GM12878 (cell line): ENCODE data around the gene BNIP5. TPM values are rescaled to one million over a fixed set of nuclear protein-coding genes. Genes with fewer than 3 reads are reported as not detected.
A peak's percentile ranks its signal among the peaks of the same experiment; 100 is the strongest.

ENCODE experiments used
- BMI1 ChIP-seq: fragments of 450-650 bp; IDR thresholded peaks from 2 replicates; pipeline ENCODE4 v1.6.1; 2016; ENCODE audit warnings: mild to moderate bottlenecking, moderate library complexity, borderline replicate concordance
- CBX3 ChIP-seq: fragments of 200-600 bp; sonication (generic); IDR thresholded peaks from 2 replicates; pipeline ENCODE4 v1.6.1; 2016; ENCODE audit warnings: low read depth, borderline replicate concordance
- CREM ChIP-seq: IDR thresholded peaks from 2 replicates; pipeline ENCODE4 v1.6.1; 2014; ENCODE audit warnings: antibody characterized with exemption, low read depth
- EED ChIP-seq: sonication (generic); IDR thresholded peaks from 2 replicates; pipeline ENCODE4 v1.6.1; 2016; ENCODE audit warnings: antibody characterized with exemption, low read depth
- HDGF ChIP-seq: fragments of 450-650 bp; IDR thresholded peaks from 2 replicates; pipeline ENCODE4 v1.6.1; 2016; ENCODE audit warnings: antibody characterized with exemption
- KDM1A ChIP-seq: fragments of 200-600 bp; sonication (generic); IDR thresholded peaks from 2 replicates; pipeline ENCODE4 v1.6.1; 2016; ENCODE audit warnings: borderline replicate concordance
- NFIC ChIP-seq: IDR thresholded peaks from 2 replicates; pipeline ENCODE4 v1.6.1; 2012; ENCODE audit warnings: low read depth, mild to moderate bottlenecking, inconsistent platforms, low read length, moderate library complexity
- NR2C2 ChIP-seq: IDR thresholded peaks from 2 replicates; pipeline ENCODE4 v1.6.1; 2011; ENCODE audit warnings: borderline replicate concordance, low read depth; ENCODE audit not compliant: control insufficient read depth, insufficient read length
- RAD21 ChIP-seq: IDR thresholded peaks from 2 replicates; pipeline ENCODE4 v1.6.1; 2011; ENCODE audit warnings: mild to moderate bottlenecking, low read depth, low read length, moderate library complexity; ENCODE audit not compliant: insufficient read depth
- RCOR1 ChIP-seq: conservative IDR thresholded peaks from 2 replicates; pipeline ENCODE4 v1.6.1; 2012; ENCODE audit warnings: low read depth, low read length, improper control_type of control experiment
- SIX5 ChIP-seq: IDR thresholded peaks from 2 replicates; pipeline ENCODE4 v1.6.1; 2011; ENCODE audit warnings: mild to moderate bottlenecking, low read depth, low read length, moderate library complexity; ENCODE audit not compliant: severe bottlenecking
- SMC3 ChIP-seq: IDR thresholded peaks from 2 replicates; pipeline ENCODE4 v1.6.1; 2011; ENCODE audit warnings: low read length, improper control_type of control experiment, borderline replicate concordance
- SP1 ChIP-seq: IDR thresholded peaks from one replicate; pipeline ENCODE4 v1.6.1; 2011; ENCODE audit warnings: low read depth, low read length
- TCF12 ChIP-seq: IDR thresholded peaks from 2 replicates; pipeline ENCODE4 v1.6.1; 2011; ENCODE audit warnings: low read depth, mild to moderate bottlenecking, low read length
- ZBED1 ChIP-seq: IDR thresholded peaks from 2 replicates; pipeline ENCODE4 v1.6.1; 2016; ENCODE audit warnings: borderline replicate concordance
- ZNF217 ChIP-seq: fragments of 450-650 bp; IDR thresholded peaks from 2 replicates; pipeline ENCODE4 v1.6.1; 2017; ENCODE audit warnings: antibody characterized with exemption, mild to moderate bottlenecking
- ZNF24 ChIP-seq: fragments of 450-650 bp; IDR thresholded peaks from 2 replicates; pipeline ENCODE4 v1.6.1; 2017; ENCODE audit warnings: antibody characterized with exemption, mild to moderate bottlenecking
- ZNF384 ChIP-seq: IDR thresholded peaks from 2 replicates; pipeline ENCODE4 v1.6.1; 2012; ENCODE audit warnings: low read depth, mild to moderate bottlenecking, low read length, improper control_type of control experiment, borderline replicate concordance
- ZNF622 ChIP-seq: fragments of 450-650 bp; IDR thresholded peaks from 2 replicates; pipeline ENCODE4 v1.6.1; 2017; ENCODE audit warnings: mild to moderate bottlenecking, inconsistent platforms
- polyA plus RNA-seq, 11 experiments: library from polyadenylated mRNA; depleted of rRNA in 4 of 11; unstranded in 6 of 11; stranded (reverse) in 5 of 11; fragments of >200 nt; fragmentation: Nextera tagmentation in 4 of 11; fragmentation: Illumina TruSeq in 1 of 11; extraction: Ambion mirVana in 4 of 11; extraction: Trizol in 1 of 11; gene quantifications; 1 replicate in 1 of 11; 2 replicates in 10 of 11; pipeline versions ENCODE4 v1.2.1 to v1.2.3, GENCODE V29; 2011 to 2016; ENCODE audit warnings: inconsistent platforms in 2 of 11, missing spikeins in 2 of 11, low read depth in 1 of 11
- total RNA-seq, 4 experiments: library from RNA; depleted of rRNA in 3 of 4; stranded (reverse); fragments of >200 nt in 3 of 4; fragmentation: Illumina TruSeq in 1 of 4; extraction: Trizol in 1 of 4; gene quantifications; 2 replicates each; pipeline versions ENCODE4 v1.2.1 to v1.2.3, GENCODE V29; 2013 to 2021
- TF ChIP-seq, protein P1 (sequence below): IDR thresholded peaks from 2 replicates; pipeline ENCODE4 v1.6.1; 2012; ENCODE audit warnings: mild to moderate bottlenecking, low read depth, low read length
- TF ChIP-seq, protein P2 (sequence below), 3 experiments: IDR thresholded peaks in 2 of 3; conservative IDR thresholded peaks in 1 of 3; 2 replicates each; pipeline ENCODE4 v1.5.1; 2011; ENCODE audit warnings: low read depth in 3 of 3, low read length in 3 of 3, mild to moderate bottlenecking in 3 of 3, control low read depth in 2 of 3, moderate library complexity in 2 of 3, inconsistent platforms in 1 of 3, mixed read lengths in 1 of 3; ENCODE audit not compliant: control insufficient read depth in 2 of 3, insufficient read depth in 1 of 3; ENCODE audit errors: extremely low read depth in 1 of 3
- TF ChIP-seq, protein P3 (sequence below): IDR thresholded peaks from 2 replicates; pipeline ENCODE4 v1.6.1; 2012; ENCODE audit warnings: low read depth, low read length, improper control_type of control experiment
- TF ChIP-seq, protein P4 (sequence below): IDR thresholded peaks from 2 replicates; pipeline ENCODE4 v1.6.1; 2011; ENCODE audit warnings: low read depth, low read length, improper control_type of control experiment, borderline replicate concordance
- TF ChIP-seq, protein P5 (sequence below): IDR thresholded peaks from 2 replicates; pipeline ENCODE4 v1.6.1; 2011; ENCODE audit warnings: low read depth, mild to moderate bottlenecking, low read length, moderate library complexity, borderline replicate concordance; ENCODE audit errors: extremely low read depth

The BNIP5 gene
- total and polyA plus RNA-seq, 10 of the 15 experiments (the other 5 are each of a cell fraction or from before 2014, with no cell fraction given) = 0.02 to 0.68 (median 0.05) TPM; not detected in 2

DNA sequence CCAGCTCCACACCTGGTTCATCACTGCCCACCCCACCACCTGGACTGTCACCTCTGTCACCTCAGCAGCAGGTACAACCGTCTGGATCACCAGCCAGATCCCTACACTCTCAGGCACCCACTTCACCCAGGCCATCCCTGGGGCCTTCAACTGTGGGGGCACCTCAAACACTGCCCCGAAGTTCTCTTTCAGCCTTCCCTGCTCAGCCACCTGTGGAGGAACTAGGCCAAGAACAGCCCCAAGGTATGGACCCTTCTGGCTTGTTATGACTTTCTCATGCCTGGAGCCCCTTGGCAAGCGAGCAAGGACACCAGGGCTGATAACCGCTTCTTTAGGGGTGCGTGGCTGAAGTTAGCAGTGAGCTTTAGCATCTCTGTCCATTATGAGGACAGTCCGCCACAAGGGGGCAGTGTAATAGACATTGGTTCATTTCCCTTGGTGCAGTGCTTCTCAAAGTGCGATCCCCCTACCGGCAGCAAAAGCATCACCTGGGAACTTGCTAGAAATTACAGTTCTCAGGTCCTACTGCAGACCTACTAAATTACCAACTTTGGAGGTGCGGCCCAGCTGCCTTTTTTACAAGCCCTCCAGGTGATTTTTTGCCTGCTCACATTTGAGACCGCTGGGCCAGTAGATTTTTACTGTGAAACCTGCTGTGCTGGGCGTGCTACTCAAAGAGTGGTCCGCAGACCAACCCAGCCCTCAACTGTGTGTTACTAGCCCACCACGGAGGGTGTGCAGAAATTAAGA, 34.3 kb downstream of the BNIP5 start (continued):
- TF ChIP-seq, protein P1, sequence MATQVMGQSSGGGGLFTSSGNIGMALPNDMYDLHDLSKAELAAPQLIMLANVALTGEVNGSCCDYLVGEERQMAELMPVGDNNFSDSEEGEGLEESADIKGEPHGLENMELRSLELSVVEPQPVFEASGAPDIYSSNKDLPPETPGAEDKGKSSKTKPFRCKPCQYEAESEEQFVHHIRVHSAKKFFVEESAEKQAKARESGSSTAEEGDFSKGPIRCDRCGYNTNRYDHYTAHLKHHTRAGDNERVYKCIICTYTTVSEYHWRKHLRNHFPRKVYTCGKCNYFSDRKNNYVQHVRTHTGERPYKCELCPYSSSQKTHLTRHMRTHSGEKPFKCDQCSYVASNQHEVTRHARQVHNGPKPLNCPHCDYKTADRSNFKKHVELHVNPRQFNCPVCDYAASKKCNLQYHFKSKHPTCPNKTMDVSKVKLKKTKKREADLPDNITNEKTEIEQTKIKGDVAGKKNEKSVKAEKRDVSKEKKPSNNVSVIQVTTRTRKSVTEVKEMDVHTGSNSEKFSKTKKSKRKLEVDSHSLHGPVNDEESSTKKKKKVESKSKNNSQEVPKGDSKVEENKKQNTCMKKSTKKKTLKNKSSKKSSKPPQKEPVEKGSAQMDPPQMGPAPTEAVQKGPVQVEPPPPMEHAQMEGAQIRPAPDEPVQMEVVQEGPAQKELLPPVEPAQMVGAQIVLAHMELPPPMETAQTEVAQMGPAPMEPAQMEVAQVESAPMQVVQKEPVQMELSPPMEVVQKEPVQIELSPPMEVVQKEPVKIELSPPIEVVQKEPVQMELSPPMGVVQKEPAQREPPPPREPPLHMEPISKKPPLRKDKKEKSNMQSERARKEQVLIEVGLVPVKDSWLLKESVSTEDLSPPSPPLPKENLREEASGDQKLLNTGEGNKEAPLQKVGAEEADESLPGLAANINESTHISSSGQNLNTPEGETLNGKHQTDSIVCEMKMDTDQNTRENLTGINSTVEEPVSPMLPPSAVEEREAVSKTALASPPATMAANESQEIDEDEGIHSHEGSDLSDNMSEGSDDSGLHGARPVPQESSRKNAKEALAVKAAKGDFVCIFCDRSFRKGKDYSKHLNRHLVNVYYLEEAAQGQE = no peak
- TF ChIP-seq RAD21 = peak; percentile 75
- no peak for TF ChIP-seq RCOR1
- TF ChIP-seq BMI1 = no peak
- TF ChIP-seq SMC3 = peak; percentile 95
- TF ChIP-seq ZNF622 = no peak
- TF ChIP-seq CREM = peak; percentile 52
- TF ChIP-seq KDM1A = no peak
- TF ChIP-seq, protein P2, sequence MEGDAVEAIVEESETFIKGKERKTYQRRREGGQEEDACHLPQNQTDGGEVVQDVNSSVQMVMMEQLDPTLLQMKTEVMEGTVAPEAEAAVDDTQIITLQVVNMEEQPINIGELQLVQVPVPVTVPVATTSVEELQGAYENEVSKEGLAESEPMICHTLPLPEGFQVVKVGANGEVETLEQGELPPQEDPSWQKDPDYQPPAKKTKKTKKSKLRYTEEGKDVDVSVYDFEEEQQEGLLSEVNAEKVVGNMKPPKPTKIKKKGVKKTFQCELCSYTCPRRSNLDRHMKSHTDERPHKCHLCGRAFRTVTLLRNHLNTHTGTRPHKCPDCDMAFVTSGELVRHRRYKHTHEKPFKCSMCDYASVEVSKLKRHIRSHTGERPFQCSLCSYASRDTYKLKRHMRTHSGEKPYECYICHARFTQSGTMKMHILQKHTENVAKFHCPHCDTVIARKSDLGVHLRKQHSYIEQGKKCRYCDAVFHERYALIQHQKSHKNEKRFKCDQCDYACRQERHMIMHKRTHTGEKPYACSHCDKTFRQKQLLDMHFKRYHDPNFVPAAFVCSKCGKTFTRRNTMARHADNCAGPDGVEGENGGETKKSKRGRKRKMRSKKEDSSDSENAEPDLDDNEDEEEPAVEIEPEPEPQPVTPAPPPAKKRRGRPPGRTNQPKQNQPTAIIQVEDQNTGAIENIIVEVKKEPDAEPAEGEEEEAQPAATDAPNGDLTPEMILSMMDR (IDR thresholded peaks at IDR 0.05 in 2 of 3, conservative IDR thresholded peaks at IDR 0.05 in 1 of 3; ENCODE audit: control insufficient read depth in 2 of 3, extremely low read depth in 1 of 3, insufficient read depth in 1 of 3, low read depth in 3 of 3, low read length in 3 of 3) = peak; percentile 88 to 98 (median 98)
- no peak for TF ChIP-seq SIX5
- no peak for TF ChIP-seq NFIC
- no peak for TF ChIP-seq HDGF
- no peak for TF ChIP-seq ZNF217
- TF ChIP-seq, protein P3, sequence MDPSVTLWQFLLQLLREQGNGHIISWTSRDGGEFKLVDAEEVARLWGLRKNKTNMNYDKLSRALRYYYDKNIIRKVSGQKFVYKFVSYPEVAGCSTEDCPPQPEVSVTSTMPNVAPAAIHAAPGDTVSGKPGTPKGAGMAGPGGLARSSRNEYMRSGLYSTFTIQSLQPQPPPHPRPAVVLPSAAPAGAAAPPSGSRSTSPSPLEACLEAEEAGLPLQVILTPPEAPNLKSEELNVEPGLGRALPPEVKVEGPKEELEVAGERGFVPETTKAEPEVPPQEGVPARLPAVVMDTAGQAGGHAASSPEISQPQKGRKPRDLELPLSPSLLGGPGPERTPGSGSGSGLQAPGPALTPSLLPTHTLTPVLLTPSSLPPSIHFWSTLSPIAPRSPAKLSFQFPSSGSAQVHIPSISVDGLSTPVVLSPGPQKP = no peak
- TF ChIP-seq CBX3 = no peak
- no peak for TF ChIP-seq EED
- TF ChIP-seq, protein P4, sequence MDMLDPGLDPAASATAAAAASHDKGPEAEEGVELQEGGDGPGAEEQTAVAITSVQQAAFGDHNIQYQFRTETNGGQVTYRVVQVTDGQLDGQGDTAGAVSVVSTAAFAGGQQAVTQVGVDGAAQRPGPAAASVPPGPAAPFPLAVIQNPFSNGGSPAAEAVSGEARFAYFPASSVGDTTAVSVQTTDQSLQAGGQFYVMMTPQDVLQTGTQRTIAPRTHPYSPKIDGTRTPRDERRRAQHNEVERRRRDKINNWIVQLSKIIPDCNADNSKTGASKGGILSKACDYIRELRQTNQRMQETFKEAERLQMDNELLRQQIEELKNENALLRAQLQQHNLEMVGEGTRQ = no peak
- TF ChIP-seq SP1 = peak; percentile 36
- 0 out of 2 replicates have a peak, but pooled peaks have one; percentile 25 for TF ChIP-seq TCF12
- no peak for TF ChIP-seq ZNF384
- no peak for TF ChIP-seq NR2C2
- 0 out of 2 replicates have a peak, but pooled peaks have one; percentile 27 for TF ChIP-seq ZNF24
- TF ChIP-seq ZBED1 = no peak
- TF ChIP-seq, protein P5, sequence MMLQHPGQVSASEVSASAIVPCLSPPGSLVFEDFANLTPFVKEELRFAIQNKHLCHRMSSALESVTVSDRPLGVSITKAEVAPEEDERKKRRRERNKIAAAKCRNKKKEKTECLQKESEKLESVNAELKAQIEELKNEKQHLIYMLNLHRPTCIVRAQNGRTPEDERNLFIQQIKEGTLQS = no peak
